ENCODE results near the gene HOXC13.

The HOXC13 gene

DNA sequence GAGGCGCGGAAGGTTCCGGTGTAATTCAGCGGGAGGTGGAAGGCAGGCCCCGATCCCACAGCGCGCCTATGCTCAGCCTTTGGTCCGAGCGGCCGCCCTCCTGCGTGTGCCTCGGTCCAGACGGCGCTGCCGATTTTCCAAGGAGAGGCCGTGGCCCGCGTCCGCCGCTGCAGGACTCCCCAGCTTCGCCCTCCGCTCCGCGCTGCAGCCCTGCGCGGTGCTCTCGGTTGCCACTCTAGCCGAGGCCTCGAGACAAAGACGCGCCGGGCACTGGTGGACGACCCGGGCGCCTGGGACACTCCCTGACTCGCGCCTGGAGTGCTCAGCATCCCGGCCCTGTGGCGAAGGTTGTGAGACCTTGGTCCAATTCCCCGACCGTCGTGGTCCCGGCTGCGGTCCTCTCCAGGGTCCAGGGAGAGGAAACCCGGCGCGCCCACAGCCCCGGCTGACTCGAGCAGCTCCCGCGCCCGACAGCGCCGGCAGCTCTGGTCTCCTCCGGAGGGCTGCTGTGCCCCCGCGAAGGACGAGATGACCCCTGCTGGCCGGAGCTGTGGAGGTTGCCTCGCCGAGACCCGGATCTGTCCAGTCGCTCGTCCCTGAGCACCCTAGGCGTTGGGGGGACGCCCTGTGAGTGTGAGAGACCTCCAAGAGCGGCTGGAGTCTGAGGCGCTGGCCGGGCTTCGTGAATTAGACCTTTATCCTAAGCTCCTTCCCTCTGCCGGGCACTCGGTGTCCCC is 22.6 kb downstream of the HOXC13 start:
- Histone ChIP-seq H3K9me3 (no peaks in the 10 kb centered on the region), H3K36me3 (no peaks in the 10 kb centered on the region), H3K27me3 (peaks cover 85% of the 10 kb centered on the region), H3K4me1 (peaks cover 10% of the 10 kb centered on the region), H3K4me3 (ENCODE audit: low read depth, low read length) (no peak overlapping the region)
- DNase-seq, result no peak
- TF ChIP-seq, protein P1, sequence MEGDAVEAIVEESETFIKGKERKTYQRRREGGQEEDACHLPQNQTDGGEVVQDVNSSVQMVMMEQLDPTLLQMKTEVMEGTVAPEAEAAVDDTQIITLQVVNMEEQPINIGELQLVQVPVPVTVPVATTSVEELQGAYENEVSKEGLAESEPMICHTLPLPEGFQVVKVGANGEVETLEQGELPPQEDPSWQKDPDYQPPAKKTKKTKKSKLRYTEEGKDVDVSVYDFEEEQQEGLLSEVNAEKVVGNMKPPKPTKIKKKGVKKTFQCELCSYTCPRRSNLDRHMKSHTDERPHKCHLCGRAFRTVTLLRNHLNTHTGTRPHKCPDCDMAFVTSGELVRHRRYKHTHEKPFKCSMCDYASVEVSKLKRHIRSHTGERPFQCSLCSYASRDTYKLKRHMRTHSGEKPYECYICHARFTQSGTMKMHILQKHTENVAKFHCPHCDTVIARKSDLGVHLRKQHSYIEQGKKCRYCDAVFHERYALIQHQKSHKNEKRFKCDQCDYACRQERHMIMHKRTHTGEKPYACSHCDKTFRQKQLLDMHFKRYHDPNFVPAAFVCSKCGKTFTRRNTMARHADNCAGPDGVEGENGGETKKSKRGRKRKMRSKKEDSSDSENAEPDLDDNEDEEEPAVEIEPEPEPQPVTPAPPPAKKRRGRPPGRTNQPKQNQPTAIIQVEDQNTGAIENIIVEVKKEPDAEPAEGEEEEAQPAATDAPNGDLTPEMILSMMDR (IDR thresholded peaks at IDR 0.05; ENCODE audit: low read depth, low read length), result no peak

DNA sequence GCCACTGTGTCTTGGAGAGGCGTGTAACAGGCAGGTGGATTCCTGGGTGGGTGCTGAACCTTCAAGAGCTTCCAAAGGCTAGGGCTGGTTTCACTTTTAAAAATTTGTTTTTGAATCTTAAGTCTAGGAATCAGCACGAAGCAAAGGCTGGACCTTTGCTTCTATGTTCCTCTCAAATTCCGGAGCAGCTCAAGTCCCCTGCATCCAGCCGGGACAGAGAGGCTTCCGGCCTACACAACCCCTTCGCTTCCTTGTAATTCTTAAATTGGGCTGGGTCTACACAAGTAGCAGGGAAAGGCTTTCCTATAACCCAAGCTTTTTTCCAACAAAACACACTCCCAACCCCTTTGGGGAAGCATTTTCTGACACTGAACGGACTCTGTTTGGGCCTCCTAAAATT is 24.4 kb downstream of the HOXC13 start:
- no peak for DNase-seq
- Histone ChIP-seq H3K4me1 (peaks cover 18% of the 10 kb centered on the region), H3K9me3 (no peaks in the 10 kb centered on the region), H3K27me3 (peaks cover 72% of the 10 kb centered on the region), H3K4me3 (ENCODE audit: low read depth, low read length) (no peak overlapping the region), H3K36me3 (no peaks in the 10 kb centered on the region)
- TF ChIP-seq, protein P1 (IDR thresholded peaks at IDR 0.05; ENCODE audit: low read depth, low read length), result no peak

DNA sequence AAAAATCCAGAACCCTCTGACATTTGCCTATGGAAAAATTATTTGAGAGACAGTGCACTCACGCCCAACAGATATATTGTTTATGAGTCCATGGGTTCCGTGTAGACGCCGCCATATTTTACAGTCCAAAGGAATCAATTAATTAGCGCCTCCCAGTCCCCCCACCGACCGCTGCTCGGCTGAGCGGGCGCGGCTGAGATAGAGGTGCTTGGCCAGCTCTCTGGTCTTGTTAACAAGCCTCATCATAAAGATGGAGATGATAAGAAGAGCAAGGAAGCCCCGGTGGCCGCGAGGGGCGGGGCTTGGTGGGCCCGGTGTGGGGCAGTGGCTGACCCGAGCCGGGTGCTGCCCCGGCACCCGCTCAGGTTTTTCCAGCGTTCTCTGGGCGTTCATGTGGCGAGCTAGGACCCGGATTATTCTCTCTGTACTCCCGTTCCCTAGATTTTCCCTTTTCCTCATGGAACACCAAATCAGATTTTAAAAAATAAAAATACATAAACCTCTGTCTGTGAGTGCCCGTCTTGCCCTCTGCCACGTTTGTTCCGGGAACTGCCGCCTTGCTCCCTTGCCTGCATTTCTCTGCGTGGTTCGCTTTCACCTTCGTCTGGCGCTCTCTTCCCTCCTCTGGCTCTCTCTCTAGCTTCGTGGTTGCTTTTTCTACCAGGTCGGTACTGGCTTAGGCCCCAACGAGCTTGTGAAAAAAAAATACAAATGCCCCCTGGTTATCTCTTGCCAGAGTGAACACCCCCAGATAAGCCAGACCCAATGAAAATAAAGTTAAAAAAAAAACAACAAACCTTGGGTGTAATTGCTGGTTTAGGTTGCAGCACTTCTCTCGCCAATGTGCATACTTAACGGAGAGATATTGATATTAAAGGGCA is 25.0 kb downstream of the HOXC13 start:
- Histone ChIP-seq H3K4me3 (ENCODE audit: low read depth, low read length) (no peak overlapping the region), H3K27me3 (peaks cover 65% of the 10 kb centered on the region), H3K9me3 (no peaks in the 10 kb centered on the region), H3K36me3 (no peaks in the 10 kb centered on the region), H3K4me1 (peaks cover 25% of the 10 kb centered on the region)
- DNase-seq, result no peak
- TF ChIP-seq, protein P1 (IDR thresholded peaks at IDR 0.05; ENCODE audit: low read depth, low read length), result no peak

DNA sequence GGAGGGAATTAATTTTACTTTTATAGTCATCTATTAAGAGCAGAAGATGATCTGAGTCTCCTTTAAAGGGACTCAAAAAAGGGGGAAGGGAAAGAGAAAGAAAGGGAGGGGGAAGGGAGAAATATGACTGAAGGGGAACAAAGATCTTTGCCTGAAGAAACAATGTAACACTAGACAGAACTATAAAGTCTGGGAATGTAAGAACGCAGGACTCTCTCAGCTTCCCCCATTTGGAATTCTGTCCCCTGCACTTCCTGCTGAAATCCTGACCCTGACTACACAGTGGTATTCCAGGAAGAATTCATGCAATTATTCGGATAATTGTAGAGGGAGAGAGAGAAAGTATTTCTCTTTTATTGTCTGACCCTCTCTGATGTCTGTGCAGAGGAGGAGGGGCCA is 25.7 kb downstream of the HOXC13 start:
- H3K9me3 ChIP-seq, result no peaks in the 10 kb centered on the region
- no peaks in the 10 kb centered on the region for H3K36me3 ChIP-seq
- no peak for DNase-seq
- peaks cover 59% of the 10 kb centered on the region for H3K27me3 ChIP-seq
- peaks cover 31% of the 10 kb centered on the region for H3K4me1 ChIP-seq
- H3K4me3 ChIP-seq (ENCODE audit: low read depth, low read length), result no peak overlapping the region
- TF ChIP-seq, protein P1 (IDR thresholded peaks at IDR 0.05; ENCODE audit: low read depth, low read length), result no peak

- H3K36me3 ChIP-seq, result no peaks in the 10 kb centered on the region
- no peaks in the 10 kb centered on the region for H3K9me3 ChIP-seq
- TF ChIP-seq, protein P1 (IDR thresholded peaks at IDR 0.05; ENCODE audit: low read depth, low read length), result no peak
- peaks cover 47% of the 10 kb centered on the region for H3K27me3 ChIP-seq
- DNase-seq, result peak; percentile 68
- peak overlapping the region; percentile 77 for H3K4me3 ChIP-seq (ENCODE audit: low read depth, low read length)
- peaks cover 33% of the 10 kb centered on the region for H3K4me1 ChIP-seq
Measured at GRCh38 chr12:53965281-53966084, 26.9 kb downstream of the HOXC13 start.
